Motor neuron (in vitro differentiated cells): ENCODE results near the gene PITPNC1. TPM values are rescaled to one million over a fixed set of nuclear protein-coding genes. Genes with fewer than 3 reads are reported as not detected.

Experiments used
- ATAC-seq, 8 experiments: fragments of 200-7000 bp; cut with Tn5 transposase; replicated peaks in 6 of 8; 2 replicates each; pipeline ENCODE4 v1.8.0; 2021; ENCODE audit warnings: mild to moderate bottlenecking in 8 of 8, moderate library complexity in 8 of 8
- H3K27ac ChIP-seq, 2 donors: fragments of 250-450 bp; sonication (Bioruptor Pico); 2 replicates each; pipeline ENCODE4 v1.9.0; 2021; ENCODE audit warnings: antibody characterized with exemption in 2 of 2, mild to moderate bottlenecking in 2 of 2, moderate library complexity in 1 of 2
- H3K4me1 ChIP-seq, 2 donors: fragments of 250-450 bp; sonication (Bioruptor Pico); replicated peaks in 1 of 2; 2 replicates each; pipeline ENCODE4 v1.6.1; 2021; ENCODE audit warnings: antibody characterized with exemption in 2 of 2, mild to moderate bottlenecking in 2 of 2, moderate library complexity in 1 of 2
- H3K4me3 ChIP-seq, 5 donors: fragments of 250-450 bp; sonication (Bioruptor Pico); 2 replicates each; pipeline ENCODE4 v1.9.0; 2021; ENCODE audit warnings: antibody characterized with exemption in 5 of 5, mild to moderate bottlenecking in 5 of 5, moderate library complexity in 4 of 5
- WGBS, 10 experiments: fragments of 450-650 bp; shearing (Covaris generic); methylation state at CpG; one replicate each; pipeline ENCODE4 v1.0.0; 2022; 5-methylcytosine and 5-hydroxymethylcytosine counted together
- in situ Hi-C, 9 experiments: fragments of 400-800 bp; cut with MboI; loops; one replicate each; pipeline ENCODE4 v1.15.0; 2021; ENCODE audit warnings: low sequenced_read_pairs in 9 of 9, low pct_unique_long_range_greater_than_20kb in 2 of 9; ENCODE audit not compliant: unreplicated experiment in 9 of 9
- total RNA-seq, 8 experiments: library from RNA; unstranded; fragments of 300-600 nt; gene quantifications; 2 replicates each; pipeline versions ENCODE4 v1.2.3 to v1.2.4, GENCODE V29; 2022

PITPNC1 gene
- total RNA-seq, 8 experiments from 2014 or later: 8.8 to 67.0 (median 19.7) TPM

- ATAC-seq: no peak
- no peaks in the 10 kb centered on the region for H3K4me1 ChIP-seq
- H3K27ac ChIP-seq: no peak overlapping the region
- in situ Hi-C loops: no loop called here
- 60 to 97% (median 85%) methylated on average over 1 to 4 of the region's 4 CpGs; no CpG with 5 or more reads in 1 of the 10 experiments for WGBS, 10 experiments
- H3K4me3 ChIP-seq: no peak overlapping the region
Observed at GRCh38 chr17:67658265-67658664, 281.2 kb downstream of the PITPNC1 start.

GRCh38 chr17:67659028-67659427, 281.9 kb downstream of the PITPNC1 start:
- 60 to 80% (median 67%) methylated on average over 1 of the region's 1 CpG; no CpG with 5 or more reads in 7 of the 10 experiments for WGBS, 10 experiments
- no peak overlapping the region for H3K4me3 ChIP-seq
- H3K4me1 ChIP-seq: no peaks in the 10 kb centered on the region
- no peak for ATAC-seq
- in situ Hi-C loops: no loop called here
- H3K27ac ChIP-seq: no peak overlapping the region

GRCh38 chr17:67662712-67663111, 285.6 kb downstream of the PITPNC1 start:
- H3K4me3 ChIP-seq: no peak overlapping the region
- in situ Hi-C loops: no loop called here
- H3K4me1 ChIP-seq: no peaks in the 10 kb centered on the region
- ATAC-seq: no peak
- H3K27ac ChIP-seq: no peak overlapping the region

- in situ Hi-C loops: no loop called here
- no peak overlapping the region for H3K27ac ChIP-seq
- peak in 6 of 8 experiments; percentile 24 to 72 (median 44) for ATAC-seq
- WGBS, 10 experiments: 40 to 100% (median 68%) methylated on average over 1 to 3 of the region's 9 CpGs; no CpG with 5 or more reads in 2 of the 10 experiments
- no peaks in the 10 kb centered on the region for H3K4me1 ChIP-seq
- no peak overlapping the region for H3K4me3 ChIP-seq
Observed at GRCh38 chr17:67663457-67663856, 286.4 kb downstream of the PITPNC1 start.

- in situ Hi-C loops: no loop called here
- WGBS, 10 experiments: 60 to 100% (median 96%) methylated on average over 1 to 3 of the region's 4 CpGs; no CpG with 5 or more reads in 5 of the 10 experiments
- ATAC-seq: no peak
- Histone ChIP-seq H3K4me3 (no peak overlapping the region), H3K27ac (no peak overlapping the region), H3K4me1 (no peaks in the 10 kb centered on the region)
Observed at GRCh38 chr17:67666028-67666427, 288.9 kb downstream of the PITPNC1 start.

- Histone ChIP-seq H3K4me1 (no peaks in the 10 kb centered on the region), H3K27ac (no peak overlapping the region), H3K4me3 (no peak overlapping the region)
- in situ Hi-C loops: no loop called here
- 80 to 90% (median 86%) methylated on average over 2 of the region's 2 CpGs; no CpG with 5 or more reads in 7 of the 10 experiments for WGBS, 10 experiments
- no peak for ATAC-seq
Observed at GRCh38 chr17:67666710-67667109, 289.6 kb downstream of the PITPNC1 start.

- WGBS, 10 experiments: 63 to 100% (median 77%) methylated on average over 1 to 3 of the region's 3 CpGs; no CpG with 5 or more reads in 1 of the 10 experiments
- in situ Hi-C loops: no loop called here
Observed at GRCh38 chr17:67671493-67671892, 294.4 kb downstream of the PITPNC1 start.

GRCh38 chr17:67672592-67673335, 295.7 kb downstream of the PITPNC1 start:
- peaks cover 0 to 8% of the 10 kb centered on the region in 2 donors for H3K4me1 ChIP-seq
- 81 to 96% (median 86%) methylated on average over 4 to 10 of the region's 10 CpGs; no CpG with 5 or more reads in 2 of the 10 experiments for WGBS, 10 experiments
- H3K4me3 ChIP-seq: no peak overlapping the region
- in situ Hi-C loops: no loop called here
- ATAC-seq: no peak
- H3K27ac ChIP-seq: no peak overlapping the region

More at GRCh38 chr17:67671493-67671892, 294.4 kb downstream of the PITPNC1 start:
- H3K27ac ChIP-seq: no peak overlapping the region
- no peak for ATAC-seq
- peaks cover 0 to 4% of the 10 kb centered on the region in 2 donors for H3K4me1 ChIP-seq
- no peak overlapping the region for H3K4me3 ChIP-seq

- in situ Hi-C loops: loop anchor here in 3 of 9 experiments (25.0 kb wide), 1 partner anchor 288 kb away; the partner anchor contains the start of gene PITPNC1 (in 3 of the 3)
- 90 to 100% (median 100%) methylated on average over 1 to 4 of the region's 4 CpGs; no CpG with 5 or more reads in 2 of the 10 experiments for WGBS, 10 experiments
- ATAC-seq: no peak
- no peak overlapping the region for H3K4me3 ChIP-seq
- no peak overlapping the region for H3K27ac ChIP-seq
- peaks cover 0 to 9% of the 10 kb centered on the region in 2 donors for H3K4me1 ChIP-seq
Observed at GRCh38 chr17:67675481-67675880, 298.4 kb downstream of the PITPNC1 start.

- H3K4me1 ChIP-seq: peaks cover 0 to 11% of the 10 kb centered on the region in 2 donors
- H3K27ac ChIP-seq: no peak overlapping the region
- in situ Hi-C loops: loop anchor here in 3 of 9 experiments (25.0 kb wide), 1 partner anchor 289 kb away; the partner anchor contains the start of gene PITPNC1 (in 3 of the 3)
- ATAC-seq: peak in 3 of 8 experiments; percentile 43 to 55 (median 49)
- no peak overlapping the region for H3K4me3 ChIP-seq
- 71 to 100% (median 83%) methylated on average over 1 to 4 of the region's 4 CpGs; no CpG with 5 or more reads in 1 of the 10 experiments for WGBS, 10 experiments
Observed at GRCh38 chr17:67676305-67676704, 299.2 kb downstream of the PITPNC1 start.

GRCh38 chr17:67678414-67678813, 301.3 kb downstream of the PITPNC1 start:
- in situ Hi-C loops: loop anchor here in 3 of 9 experiments (25.0 kb wide), 1 partner anchor 291 kb away; the partner anchor contains the start of gene PITPNC1 (in 3 of the 3)
- peaks cover 0 to 11% of the 10 kb centered on the region in 2 donors for H3K4me1 ChIP-seq
- H3K4me3 ChIP-seq: no peak overlapping the region
- ATAC-seq: no peak
- 75 to 100% (median 80%) methylated on average over 1 to 2 of the region's 2 CpGs; no CpG with 5 or more reads in 6 of the 10 experiments for WGBS, 10 experiments
- H3K27ac ChIP-seq: no peak overlapping the region

- in situ Hi-C loops: loop anchor here in 3 of 9 experiments (25.0 kb wide), 1 partner anchor 292 kb away; the partner anchor contains the start of gene PITPNC1 (in 3 of the 3)
- Histone ChIP-seq H3K4me3 (no peak overlapping the region), H3K4me1 (peaks cover 0 to 11% of the 10 kb centered on the region in 2 donors), H3K27ac (no peak overlapping the region)
- 57 to 100% (median 100%) methylated on average over 2 of the region's 2 CpGs; no CpG with 5 or more reads in 3 of the 10 experiments for WGBS, 10 experiments
- ATAC-seq: no peak
Observed at GRCh38 chr17:67679225-67679624, 302.1 kb downstream of the PITPNC1 start.

GRCh38 chr17:67679721-67680120, 302.6 kb downstream of the PITPNC1 start:
- 85 to 100% (median 93%) methylated on average over 1 to 6 of the region's 6 CpGs; no CpG with 5 or more reads in 3 of the 10 experiments for WGBS, 10 experiments
- no peak for ATAC-seq
- Histone ChIP-seq H3K4me1 (peaks cover 0 to 11% of the 10 kb centered on the region in 2 donors), H3K4me3 (no peak overlapping the region), H3K27ac (no peak overlapping the region)
- in situ Hi-C loops: loop anchor here in 7 of 9 experiments (10.0 to 25.0 kb wide), 2 partner anchors 292 to 305 kb away; partner anchors contain the start of gene PITPNC1 (in 7 of the 7)
